GM21367 (cell line): ENCODE results near the gene SYPL1.
A peak's percentile ranks its signal among the peaks of the same experiment; 100 is the strongest.

Source experiments
- ATAC-seq: cut with Tn5 transposase; IDR thresholded peaks from one replicate; pipeline ENCODE4 v1.9.1; 2021; ENCODE audit not compliant: unreplicated experiment

SYPL1 gene

DNA sequence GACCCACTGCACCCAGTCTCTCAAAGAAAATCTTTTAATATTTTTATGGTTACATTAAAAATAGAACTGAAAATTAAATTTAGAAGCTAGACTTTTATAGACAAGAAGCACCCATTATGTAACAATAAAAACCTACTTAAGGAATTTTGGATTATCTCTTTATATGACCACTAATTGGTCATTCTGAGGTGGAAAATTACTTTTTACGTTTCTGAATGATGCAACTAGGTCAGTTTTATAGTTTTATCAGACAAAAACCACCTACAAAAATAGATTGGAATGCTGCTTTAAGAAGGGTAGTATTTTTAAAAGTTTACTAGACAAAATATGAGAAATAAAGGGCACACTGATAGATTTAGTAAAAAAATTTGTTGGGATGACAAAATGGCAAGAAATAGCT is 16.5 kb downstream of the SYPL1 start:
- ATAC-seq = no peak

DNA sequence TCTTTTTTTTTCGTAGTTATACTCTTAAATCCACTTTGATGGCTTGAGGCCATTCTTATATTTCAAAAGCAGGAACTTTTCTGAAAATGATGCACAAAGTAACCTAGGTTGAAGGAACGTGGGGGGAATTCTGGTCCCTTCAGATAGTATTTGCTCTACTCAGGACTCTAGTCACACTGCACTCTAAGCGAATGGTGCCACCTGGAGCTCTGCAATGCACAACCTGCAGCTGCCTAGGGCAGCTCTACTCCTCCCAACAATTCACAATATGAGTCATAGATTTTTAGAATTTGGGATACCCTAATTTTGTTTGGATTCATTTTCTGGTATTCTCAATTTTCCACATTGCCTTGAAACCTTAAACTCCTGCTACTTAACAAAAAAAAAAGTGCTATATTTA is 17.3 kb downstream of the SYPL1 start:
- no peak for ATAC-seq

DNA sequence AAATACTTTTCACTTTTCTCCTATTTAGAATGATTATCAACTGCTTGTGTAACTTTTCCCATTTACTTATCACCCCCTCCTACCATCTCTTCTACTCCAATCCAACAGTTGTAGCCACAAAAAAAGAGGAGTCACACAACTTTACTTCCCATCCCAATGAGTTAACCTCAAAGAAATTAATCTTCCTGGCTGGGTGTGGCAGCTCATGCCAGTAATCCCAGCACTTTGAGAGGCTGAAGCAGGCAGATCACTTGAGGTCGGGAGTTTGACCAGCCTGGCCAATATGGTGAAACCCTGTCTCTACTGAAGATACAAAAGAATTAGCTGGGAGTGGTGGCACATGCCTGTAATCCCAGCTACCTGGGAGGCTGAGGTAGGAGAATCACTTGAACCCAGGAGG is 19.9 kb downstream of the SYPL1 start:
- no peak for ATAC-seq

DNA sequence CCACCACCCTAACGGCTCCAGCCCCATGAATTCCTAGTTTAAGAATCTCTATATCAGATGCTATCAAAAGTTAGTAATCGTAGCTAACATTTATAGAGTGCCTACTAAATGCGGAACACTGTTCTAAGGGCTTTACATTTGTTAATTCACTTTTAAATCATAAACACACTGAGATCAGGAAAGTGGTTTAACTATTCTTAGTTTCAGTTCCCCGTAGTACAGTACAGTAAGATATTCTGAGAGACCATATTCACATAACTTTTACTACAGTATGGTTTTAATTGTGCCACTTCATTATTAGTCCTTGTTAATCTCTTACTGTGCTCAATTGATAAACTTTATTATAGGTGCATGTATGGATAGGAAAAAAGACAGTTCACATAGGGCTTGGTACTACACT is 22.5 kb downstream of the SYPL1 start:
- ATAC-seq = peak; percentile 79

DNA sequence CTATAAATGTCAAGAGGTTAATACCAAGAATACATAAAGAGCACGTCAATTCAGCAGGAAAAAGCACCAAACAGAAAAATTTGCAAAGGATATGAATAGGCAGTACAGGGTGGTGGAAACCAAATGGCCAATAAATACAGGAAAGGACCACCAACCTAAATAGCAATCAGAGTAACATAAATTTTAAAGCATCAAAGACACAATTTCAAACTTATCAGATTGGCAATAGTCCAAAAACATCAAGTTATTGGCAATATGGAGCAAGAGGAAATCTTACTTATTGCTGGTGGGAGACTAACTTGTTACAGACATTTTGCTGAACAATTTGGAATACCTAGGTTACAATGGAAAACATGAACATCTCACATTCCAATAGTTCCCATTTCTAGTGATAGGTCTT is 24.1 kb downstream of the SYPL1 start:
- no peak for ATAC-seq

DNA sequence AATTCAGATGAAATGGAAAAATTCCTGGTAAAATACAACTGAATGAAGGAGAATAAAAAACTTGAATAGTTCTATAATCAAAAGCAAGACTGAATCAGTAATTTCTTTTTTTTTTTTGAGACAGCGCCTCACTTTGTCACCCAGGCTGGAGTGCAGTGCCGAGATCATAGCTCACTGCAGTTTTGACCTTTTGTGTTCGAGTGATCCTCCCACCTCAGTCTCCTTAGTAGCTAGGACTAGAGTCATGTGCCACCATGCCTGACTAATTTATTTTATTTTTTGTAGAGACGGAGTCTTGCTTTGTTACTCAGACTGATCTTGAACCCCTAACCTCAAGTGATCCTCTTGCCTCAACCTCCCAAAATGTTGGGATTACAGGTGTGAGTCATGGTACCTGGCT is 26.1 kb downstream of the SYPL1 start:
- ATAC-seq = no peak

DNA sequence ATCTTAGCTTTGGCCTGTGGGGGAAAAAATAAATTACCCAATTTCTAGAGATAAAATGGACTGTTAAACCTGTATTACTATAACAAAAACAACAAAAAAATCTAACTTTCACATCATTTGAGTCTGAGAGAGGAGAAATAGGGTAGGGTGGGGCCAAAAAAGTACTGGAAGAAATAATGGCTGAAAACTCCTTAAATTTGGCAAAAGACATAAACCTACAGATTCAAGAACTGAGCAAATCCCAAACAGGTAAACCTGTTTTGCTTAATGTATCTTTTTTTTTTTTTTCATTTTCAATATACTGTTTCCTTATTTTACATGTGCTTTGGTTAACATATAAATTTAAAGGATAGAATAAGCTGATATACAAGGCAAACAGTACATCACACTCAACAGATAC is 27.1 kb downstream of the SYPL1 start:
- no peak for ATAC-seq

DNA sequence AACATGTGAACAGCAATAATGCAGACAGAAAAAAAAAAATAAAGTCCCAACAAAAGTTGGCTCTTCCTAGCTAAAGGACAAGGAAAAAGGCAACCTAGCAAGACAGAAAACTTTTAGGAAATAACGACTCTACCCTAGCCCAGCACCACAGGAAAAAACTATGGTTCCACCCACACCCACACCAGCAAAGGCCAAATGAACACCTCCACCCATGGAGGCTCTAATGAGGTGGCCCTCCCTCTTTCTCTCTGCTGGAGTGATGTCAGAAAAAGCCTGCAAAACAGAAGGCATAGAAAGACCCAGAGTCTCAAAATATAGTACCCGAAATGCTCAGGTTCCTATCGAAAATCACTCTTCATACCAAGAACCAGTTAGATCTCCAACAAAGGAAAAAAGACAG is 28.4 kb downstream of the SYPL1 start:
- no peak for ATAC-seq

DNA sequence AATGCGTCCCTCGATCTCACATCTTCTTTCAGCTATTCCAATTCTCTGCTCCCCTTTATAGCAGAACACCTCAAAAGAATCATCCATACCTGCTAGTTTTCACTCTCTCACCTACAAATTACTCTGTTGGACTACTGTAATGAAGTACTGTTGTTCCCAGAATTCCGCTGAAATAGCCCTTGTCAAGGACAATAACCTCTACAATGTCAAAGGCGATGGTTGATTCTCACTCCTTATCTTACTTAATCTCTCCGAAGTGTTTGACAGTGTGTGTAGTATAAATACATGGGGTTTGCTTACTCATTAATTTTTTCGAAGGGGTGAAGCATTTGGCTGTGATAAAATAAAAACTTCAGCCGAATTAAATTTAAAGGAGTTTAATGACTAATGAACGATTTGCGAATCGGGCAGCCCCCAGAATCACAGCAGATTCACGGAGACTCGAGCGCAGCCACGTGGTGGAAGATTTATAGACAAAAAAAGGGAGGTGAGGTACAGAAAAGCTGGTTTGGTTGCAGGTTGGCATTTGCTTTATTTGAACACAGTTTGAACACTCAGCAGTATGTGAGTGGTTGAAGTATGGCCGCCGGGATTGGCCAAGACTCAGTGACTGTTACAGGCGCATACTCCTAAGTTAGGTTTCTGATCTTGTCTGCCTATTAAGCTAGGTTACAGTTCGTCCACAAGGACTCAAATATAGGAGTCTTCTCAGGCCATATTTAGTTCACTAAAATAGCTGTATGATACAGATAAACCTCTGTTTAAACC is 29.8 kb downstream of the SYPL1 start:
- ATAC-seq = no peak

DNA sequence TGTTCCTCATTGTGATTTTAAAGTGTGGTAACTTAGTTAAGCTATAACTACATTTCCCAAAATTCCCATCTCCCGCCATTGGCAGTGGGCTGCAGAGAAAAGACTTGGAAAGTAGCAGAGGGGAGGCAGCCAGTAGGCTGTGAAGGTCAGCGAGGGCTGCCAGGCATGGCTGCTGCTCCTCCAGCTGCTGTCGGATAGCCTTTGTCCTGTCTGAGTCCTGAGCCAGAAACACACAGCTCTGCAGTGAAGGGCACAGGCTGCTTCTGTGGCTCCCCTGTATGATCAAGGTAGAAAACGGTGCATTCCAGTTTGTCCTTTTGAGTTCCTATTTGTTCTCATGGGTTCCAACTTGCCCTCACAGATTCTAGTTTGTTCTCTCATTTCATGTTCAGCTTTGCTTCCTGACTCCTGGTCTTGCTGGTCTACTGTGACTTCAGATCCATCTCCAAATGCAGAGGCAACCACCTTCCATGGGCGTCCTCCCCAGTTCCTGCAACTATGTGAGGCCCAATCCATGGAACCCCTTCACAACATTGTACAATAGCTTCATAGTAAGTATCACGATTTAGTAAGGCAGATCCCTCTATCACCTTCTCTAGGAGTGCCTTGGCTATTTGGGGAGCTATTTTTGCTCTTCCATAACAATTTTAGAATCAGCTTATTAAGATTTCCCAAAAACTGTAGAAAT is 31.7 kb downstream of the SYPL1 start:
- no peak for ATAC-seq

DNA sequence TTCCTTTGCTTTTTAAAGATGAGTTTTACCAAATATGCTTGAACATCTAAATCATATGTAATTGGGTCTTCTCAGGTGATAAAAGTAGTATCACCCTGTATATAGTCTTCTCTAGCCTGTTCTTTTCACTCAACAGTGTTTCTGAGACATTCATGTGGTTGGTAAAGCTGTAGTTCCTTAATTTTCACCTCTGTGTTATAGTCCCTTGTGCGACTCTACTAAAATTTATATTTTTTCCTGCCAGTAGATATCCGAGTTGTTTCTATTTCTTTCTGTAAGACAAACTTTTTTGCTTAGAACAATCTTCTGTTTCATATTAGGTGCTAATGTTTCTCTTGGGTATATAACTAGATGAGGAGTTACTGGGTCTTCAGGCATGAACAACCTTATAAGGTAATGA is 35.6 kb downstream of the SYPL1 start:
- no peak for ATAC-seq

DNA sequence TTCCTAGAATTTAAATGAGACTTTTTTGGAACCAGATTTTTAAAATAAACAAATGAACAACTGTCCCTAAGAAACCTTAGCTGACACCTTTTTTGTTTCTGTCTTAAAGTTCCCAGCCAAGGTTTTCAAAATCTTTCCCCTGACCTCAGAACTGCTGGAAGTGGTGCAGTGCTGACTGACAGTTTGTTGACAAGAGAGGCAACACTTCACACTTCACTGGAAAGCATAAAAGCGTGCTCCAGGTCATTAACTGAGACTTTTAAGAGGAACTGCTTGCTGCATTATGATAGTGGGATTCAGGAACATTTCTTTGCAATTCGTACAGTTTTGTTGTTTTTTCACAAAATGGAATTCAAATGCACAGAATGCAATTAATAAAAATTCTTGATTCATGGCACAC is 36.2 kb downstream of the SYPL1 start:
- ATAC-seq = no peak

DNA sequence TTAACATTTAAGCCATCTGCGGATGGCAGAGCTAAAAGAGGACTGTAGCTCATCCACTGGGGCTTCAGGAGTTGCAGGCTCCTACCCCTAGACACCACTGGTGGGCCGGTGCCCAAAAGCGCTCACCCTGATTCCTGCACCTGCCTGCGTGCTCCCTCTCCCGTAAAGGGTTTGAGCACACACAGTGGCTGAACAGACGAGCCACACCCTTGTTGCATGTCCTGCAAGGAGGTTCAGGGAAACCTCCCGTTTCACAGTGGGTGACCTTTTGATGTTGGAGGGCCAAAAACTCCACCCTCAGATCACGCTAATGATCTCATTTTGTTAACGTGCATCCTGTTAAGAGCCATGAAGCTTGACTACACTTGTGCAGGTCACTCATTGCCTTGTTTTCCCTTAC is 37.9 kb downstream of the SYPL1 start:
- no peak for ATAC-seq

DNA sequence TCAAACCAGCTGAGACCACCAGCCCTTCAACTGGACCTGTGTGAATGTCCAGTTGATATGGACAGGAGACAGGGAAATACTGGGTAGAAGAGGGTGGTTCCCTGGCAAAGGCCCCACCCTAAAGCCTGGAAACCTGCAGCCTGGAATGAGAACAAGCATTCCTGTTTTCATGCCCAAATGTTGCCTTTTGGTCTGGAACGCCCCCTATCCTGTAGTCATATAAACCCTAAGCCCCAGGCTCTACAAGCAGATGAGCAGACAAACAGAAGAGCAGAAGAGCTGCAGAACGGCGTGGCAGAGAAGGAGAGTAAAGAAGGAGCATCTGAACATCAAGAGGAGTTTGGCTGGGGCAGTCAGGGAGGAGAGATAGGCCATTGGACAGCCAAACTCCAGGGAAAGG is 38.4 kb downstream of the SYPL1 start:
- ATAC-seq = no peak

DNA sequence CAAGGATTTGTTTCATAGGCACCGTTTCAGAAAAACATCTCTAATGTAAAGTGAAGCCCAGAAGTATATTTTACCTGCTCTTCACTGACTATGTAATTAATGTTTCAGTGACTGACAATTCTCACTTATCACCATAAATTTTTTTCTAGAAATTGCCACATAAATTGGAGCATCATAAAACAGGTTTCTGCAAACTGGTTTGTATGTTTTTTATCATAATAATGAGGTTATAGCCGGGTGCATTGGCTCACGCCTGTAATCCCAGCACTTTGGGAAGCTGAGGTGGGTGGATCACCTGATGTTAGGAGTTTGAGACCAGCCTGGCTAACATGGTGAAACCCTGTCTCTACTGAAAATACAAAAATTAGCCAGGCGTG is 39.4 kb downstream of the SYPL1 start:
- no peak for ATAC-seq

DNA sequence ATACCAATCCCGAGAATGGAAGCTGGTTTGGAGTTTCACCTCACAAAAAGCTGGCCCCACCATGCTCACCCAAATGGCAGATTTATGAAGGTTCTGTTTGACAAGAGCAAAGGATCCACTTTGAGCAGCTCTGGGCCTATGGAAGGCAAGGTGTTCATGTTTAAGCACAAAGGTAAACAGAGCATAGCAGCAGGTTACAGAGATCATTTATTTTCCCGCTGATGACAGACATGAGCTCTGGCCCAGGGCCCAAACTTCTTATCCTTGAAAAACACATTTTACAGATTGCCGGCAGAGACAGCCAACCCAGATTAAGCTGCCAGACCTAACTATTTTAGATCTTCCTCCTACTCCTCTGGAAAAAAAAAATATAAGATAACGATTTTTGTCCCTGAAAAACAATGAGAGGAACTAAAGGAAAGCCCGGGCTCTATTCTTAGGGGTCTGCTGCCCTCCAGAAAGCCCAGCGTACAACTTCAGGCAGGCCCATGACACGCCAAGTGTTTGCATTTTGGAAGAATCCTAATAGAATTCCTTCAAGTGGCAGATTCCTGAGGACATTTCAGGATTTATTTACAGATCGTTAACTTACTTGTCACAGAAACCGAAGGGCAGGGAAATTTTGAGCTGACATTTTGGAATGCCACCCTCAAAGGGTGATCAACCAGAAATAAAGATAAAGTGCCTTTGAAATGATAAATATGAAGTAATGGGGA is 40.0 kb downstream of the SYPL1 start:
- peak; percentile 1 for ATAC-seq

DNA sequence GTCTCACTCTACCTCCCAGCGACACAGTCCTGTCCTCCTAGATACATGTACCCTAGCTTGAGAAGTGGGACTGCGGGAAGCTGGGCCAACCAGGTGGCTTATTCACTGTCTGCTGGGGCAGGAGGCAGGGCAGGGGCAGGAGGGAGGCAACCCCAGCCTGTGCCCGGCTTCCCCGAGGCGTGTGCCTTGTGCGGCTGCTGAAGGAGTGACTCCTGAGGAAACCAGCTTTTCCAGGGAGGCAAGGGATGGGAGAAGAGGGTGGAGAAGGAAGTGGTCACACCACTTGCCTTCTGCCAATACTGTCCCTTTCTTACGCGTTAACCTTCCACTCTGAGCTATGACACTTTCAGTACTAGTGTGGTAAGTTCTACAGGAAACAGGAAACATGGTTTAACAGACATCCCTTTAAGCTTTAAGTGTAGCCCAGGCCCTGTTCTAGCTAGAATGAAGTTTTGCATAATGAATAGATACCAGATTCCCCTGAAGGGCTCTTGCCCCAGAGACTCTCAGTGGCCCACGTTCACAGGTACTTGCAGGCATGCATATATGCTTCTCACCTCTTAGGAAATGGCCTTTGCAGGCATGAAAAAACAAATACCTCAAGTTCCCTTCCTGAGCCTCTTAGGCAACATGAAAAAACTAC is 40.6 kb downstream of the SYPL1 start:
- peak; percentile 92 for ATAC-seq

DNA sequence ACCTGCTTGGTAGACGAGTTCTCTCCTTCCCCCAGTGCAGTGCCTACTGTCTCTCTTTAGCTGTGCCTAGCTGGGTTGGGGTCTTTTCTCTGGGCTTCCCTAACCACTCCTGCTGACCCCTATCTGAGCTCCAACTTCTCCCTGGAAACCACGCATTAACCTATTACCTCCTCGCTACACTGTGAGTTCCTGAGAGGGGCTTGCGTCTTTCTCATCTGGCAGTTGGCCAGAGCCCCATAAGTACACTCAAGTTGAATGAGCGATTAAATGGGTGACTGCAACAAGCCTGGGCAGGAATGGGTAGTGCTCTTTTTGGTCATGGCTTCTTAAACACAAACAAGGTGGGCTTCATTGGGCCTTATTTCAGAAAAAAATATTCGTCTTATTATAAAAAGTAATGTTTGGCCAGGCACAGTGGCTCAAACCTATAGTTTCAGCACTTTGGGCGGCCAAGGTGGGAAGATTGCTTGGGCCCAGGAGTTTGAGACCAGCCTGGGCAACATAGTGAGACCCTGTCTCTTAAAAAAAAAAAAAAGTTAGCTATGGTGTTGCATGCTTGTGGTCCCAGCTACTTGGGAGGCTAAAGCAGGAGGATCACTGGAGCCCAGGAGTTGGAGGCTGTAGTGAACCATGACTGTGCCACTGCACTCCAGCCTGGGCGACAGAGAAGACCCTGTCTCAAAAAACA is 41.4 kb downstream of the SYPL1 start:
- ATAC-seq = no peak

DNA sequence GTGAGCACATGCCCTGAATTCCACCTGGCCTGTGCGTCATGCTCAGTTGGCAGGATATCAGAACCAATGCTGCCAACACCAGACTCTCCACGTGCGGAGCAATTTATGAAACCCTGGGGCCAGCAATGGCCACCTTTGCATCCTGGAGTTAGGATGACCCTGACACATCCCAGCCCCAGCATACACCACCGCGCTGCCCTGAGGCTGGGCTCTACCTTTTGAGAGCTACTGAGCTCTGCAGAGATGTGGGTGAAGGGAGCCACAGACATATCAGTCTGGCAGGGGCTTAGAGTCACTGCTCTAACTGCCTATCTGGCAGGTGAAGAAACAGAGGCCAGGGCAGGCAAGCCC is 41.9 kb downstream of the SYPL1 start:
- no peak for ATAC-seq

DNA sequence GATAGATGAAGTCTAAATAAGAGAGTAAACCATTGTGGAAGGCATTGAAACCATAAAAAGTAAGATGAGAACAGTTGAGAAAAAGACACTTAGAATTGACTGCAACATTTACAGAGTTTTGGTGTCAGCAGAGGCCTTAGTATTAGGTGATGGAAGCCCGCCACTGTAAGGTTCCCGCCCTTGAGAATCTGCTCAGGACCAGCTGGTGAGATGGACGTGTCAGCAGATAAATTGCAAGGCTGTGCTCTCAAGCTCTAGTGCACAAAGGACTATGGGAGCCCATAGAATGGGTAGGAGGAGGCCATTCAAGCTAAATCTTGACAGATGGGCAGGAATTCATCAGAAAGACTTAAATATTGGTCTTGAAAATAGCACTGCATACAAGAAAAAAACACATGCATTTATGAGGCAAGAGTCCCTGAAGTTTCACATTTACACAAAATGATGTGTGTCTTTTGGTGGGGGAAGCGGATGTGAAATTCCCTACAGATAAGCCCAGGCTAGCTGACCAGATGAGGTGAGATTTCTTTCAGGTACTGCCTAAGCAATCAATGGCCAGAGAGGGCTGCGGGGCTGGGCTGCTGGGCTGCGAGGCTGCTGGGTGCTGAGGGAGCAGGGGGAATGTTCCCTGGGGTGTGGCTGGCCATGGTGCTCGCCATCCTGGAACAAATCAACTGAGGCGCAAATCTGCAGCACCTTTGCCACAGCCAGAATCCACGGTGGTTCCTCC is 42.5 kb downstream of the SYPL1 start:
- ATAC-seq = no peak

DNA sequence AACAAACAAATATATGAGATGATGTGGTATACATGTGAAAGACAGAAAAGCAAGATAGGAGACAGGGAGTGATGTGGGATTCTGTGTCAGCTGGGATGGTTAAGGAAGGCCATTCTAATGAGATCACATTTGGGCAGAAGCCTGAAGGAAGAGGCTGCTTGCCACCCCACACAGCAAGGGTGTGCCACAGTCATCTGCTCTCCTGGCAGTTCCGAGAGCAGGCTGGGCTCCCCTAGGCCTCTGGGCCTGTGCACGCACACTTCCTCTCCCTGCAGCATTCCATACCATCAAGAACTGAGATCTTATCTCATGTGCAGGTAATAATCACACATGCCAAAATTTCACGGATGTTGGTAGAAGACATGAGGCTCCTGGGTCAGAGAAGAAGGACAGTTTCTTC is 43.1 kb downstream of the SYPL1 start:
- no peak for ATAC-seq
